GM21526 (cell line): ENCODE measurements around the gene TAF4B.
"Not testable (repeated sequence)": the region's sequence is repeated elsewhere in the genome, so short reads cannot be mapped to it uniquely, and the experiment has no call there.

Source experiments
- ATAC-seq: cut with Tn5 transposase; IDR thresholded peaks from one replicate; pipeline ENCODE4 v1.9.1; 2021; ENCODE audit warnings: moderate library complexity; ENCODE audit not compliant: unreplicated experiment, low FRiP score

TAF4B gene

GRCh38 chr18:26370037-26370436, 143.8 kb downstream of the TAF4B start:
- no peak for ATAC-seq

- no peak for ATAC-seq
Observed at GRCh38 chr18:26376105-26376504, 149.9 kb downstream of the TAF4B start.

- ATAC-seq = no peak
Observed at GRCh38 chr18:26378701-26379100, 152.5 kb downstream of the TAF4B start.

- not testable (repeated sequence) for ATAC-seq
Observed at GRCh38 chr18:26381555-26381954, 155.3 kb downstream of the TAF4B start.

- peak; percentile 86 for ATAC-seq
Observed at GRCh38 chr18:26383454-26384270, 157.4 kb downstream of the TAF4B start.

- ATAC-seq = no peak
Observed at GRCh38 chr18:26386002-26386401, 159.8 kb downstream of the TAF4B start.

GRCh38 chr18:26386441-26386840, 160.2 kb downstream of the TAF4B start:
- ATAC-seq = no peak

GRCh38 chr18:26394047-26394654, 167.9 kb downstream of the TAF4B start:
- ATAC-seq = no peak

GRCh38 chr18:26397019-26397418, 170.8 kb downstream of the TAF4B start:
- peak; percentile 72 for ATAC-seq

GRCh38 chr18:26403491-26403890, 177.2 kb downstream of the TAF4B start:
- ATAC-seq = no peak

GRCh38 chr18:26405190-26405801, 179.1 kb downstream of the TAF4B start:
- no peak for ATAC-seq

- no peak for ATAC-seq
Observed at GRCh38 chr18:26406324-26406723, 180.1 kb downstream of the TAF4B start.

GRCh38 chr18:26406854-26407517, 180.7 kb downstream of the TAF4B start:
- no peak for ATAC-seq

- ATAC-seq = no peak
Observed at GRCh38 chr18:26407736-26408601, 181.7 kb downstream of the TAF4B start.

- no peak for ATAC-seq
Observed at GRCh38 chr18:26409091-26409490, 182.8 kb downstream of the TAF4B start.

- no peak for ATAC-seq
Observed at GRCh38 chr18:26414901-26415440, 188.7 kb downstream of the TAF4B start.

GRCh38 chr18:26415631-26416030, 189.4 kb downstream of the TAF4B start:
- no peak for ATAC-seq

GRCh38 chr18:26416652-26417150, 190.5 kb downstream of the TAF4B start:
- ATAC-seq = no peak

GRCh38 chr18:26417190-26417589, 190.9 kb downstream of the TAF4B start:
- ATAC-seq = no peak

GRCh38 chr18:26418225-26418624, 192.0 kb downstream of the TAF4B start:
- ATAC-seq = no peak
